ENCODE measurements around the gene ZCCHC4.
A peak's percentile ranks its signal among the peaks of the same experiment; 100 is the strongest.
"Not testable (repeated sequence)": the region's sequence is repeated elsewhere in the genome, so short reads cannot be mapped to it uniquely, and the experiment has no call there.

The ZCCHC4 gene

DNA sequence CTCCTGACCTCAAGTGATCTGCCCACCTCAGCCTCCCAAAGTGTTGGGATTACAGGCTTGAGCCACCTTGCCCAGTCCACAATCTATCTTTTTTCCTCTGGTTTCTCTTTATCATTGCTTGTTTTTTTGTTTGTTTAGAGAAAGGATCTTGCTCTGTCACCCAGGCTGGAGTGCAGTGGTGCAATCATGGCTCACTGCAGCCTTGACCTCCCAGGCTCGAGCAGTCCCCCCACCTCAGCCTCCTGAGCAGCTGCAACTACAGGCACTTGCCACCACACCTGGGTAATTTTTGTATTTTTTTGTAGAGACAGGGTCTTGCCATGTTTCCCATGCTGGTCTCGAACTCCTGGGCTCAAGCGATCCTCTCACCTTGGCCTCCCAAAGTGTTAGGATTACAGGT lies 15.9 kb downstream of the ZCCHC4 start:
- DNase-seq, result not testable (repeated sequence)

DNA sequence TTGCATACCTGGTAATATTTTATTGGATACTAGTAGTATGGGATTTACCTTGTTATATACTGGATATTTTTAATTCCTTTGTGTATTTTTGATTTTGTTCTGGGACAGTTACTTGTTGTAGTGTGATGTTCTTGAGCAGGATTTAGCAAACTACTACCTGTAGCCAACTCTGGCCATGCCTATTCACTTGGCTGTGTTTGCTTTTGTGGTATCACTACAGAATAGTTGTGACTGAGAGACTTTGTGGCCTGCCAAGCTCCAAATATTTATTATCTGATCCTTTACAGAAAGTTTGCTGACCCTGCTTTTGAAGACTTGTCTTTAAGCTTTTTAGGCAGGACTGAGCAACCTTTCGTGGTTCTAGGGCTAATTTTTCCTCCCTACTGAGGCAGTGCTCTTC lies 17.8 kb downstream of the ZCCHC4 start:
- no peak for DNase-seq

DNA sequence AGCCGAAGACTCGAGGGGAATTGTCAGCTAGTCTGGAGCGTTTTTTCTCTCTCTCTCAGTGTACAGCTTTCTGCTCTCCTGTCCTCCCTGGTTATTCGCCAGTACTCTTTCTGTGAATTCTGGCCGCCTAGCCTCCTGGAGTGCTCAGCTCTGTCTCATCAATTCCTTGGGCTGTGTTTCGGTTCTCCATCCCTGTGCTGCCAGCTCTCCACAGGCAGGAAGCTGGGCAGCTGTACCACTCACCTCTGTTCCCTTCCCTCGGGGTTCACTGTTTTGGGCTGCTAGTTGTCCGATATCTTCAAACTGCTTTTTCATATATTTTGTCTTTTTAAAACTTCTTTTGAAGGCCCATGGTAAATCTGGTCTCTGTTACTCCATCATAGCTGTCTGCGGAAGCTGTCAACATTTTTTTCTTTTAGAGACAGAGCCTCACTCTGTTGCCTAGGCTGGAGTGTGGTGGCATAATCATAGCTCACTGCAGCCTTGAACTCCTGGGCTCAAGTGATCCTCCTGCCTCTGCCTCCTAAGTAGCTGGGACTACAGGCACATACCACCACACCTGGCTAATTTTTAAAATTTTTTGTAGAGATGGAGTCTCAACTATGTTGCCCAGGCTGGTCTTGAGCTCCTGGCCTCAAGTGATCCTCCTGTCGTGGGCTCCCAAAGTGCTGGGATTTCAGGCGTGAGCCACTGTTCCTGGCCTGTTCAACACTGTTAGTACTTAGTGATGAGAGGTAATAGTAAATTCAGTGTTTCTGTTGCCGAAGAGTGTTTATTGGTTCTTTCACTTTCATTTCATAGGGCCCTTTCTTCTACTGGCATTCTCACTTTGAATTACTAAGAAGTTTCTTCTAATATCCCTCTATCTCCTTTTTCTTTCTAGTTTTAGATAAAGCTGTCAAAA lies 18.6 kb downstream of the ZCCHC4 start:
- no peak for DNase-seq

DNA sequence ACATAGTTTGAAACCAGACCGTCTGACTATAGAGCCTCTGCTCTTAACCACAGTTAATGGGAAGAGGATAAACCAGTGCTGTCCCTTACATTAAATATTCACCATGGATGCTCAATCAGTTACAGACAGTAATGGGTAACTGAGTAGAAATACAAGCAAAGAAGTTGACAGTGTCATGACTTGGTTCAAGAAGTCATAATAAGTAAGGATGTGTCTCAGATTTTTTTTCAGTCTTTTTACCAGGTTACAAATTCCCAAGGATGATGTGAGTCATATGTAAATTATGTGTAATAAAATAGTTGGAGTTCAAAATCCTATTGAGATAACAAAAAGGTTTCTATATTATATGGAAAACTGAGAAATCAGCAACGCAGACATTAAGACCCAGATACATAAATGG lies 31.1 kb downstream of the ZCCHC4 start:
- no peak for DNase-seq

DNA sequence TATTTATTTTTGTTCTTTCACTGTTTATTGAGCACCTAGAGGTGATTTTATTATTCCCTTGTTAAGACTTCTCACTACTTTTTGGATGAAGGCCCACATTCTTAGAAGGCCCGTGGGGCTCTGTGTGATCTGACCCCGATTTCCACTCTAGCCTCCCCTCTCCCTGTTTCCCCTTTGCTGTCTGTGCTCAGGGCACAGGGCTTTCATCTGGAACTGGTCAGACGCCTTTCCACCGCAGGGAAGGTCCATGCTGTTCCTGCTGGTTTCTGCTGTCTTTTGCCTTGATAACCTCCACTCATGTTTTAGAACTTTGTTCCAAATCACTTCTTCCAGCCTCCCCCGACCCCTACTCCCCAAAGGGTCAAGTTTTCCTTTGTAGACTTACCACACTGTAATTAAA lies 33.2 kb downstream of the ZCCHC4 start:
- no peak for DNase-seq

DNA sequence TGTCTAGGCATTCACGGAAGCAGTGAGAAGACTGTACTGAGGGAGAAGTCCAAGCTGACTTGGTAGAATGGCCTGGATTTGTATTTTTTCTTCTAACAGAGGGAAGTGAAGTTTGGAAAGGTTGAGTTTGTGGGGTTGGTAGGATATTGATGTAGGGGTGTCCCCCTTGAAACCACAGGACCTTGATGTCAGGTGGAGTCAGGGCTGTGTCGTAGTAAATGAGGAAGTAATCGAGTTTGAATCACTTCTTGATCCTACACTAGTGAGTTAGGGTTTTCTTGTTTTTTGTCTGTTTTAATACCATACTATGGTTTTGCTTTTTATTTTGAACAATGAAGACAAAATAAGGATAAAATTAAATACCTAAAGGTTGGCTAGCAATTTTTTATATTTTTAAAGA lies 34.3 kb downstream of the ZCCHC4 start:
- no peak for DNase-seq

DNA sequence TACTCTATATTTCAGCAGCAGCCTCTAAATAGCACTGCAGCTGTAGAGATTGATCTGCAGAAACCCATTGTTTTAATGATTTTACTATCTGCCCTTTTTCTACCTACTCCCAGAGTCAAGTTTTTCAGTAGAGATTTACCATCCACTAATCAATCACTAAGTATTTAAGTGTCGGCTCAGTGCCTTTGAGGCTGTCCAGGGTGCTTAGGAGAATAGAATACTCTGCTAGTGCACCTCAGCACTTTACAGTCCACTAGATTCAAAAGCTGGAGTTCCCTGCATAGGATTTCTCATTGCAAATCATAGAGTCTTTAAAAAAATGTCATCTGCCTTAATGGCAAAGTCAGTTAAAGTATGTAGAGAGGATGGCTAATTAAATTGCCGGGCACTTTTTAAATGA lies 34.9 kb downstream of the ZCCHC4 start:
- DNase-seq, result no peak

DNA sequence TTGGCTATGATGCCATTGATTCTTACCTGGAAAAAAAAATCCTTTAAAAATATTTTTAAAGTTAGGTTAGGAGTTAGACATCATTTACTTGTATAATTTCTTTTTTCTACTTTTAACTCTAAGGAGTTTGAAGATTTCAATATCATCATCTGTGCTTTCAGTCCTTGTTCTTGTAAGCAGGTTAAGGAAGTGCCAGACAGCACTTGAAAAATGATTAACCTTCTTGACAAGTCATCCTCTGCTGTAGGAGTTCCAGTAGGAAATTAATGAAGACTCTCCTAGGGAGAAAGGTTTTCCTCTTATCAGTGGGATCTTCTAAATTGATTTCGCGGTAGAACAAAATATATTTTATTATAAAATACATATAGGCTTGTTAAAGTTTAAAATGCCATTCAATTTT lies 35.4 kb downstream of the ZCCHC4 start:
- no peak for DNase-seq

DNA sequence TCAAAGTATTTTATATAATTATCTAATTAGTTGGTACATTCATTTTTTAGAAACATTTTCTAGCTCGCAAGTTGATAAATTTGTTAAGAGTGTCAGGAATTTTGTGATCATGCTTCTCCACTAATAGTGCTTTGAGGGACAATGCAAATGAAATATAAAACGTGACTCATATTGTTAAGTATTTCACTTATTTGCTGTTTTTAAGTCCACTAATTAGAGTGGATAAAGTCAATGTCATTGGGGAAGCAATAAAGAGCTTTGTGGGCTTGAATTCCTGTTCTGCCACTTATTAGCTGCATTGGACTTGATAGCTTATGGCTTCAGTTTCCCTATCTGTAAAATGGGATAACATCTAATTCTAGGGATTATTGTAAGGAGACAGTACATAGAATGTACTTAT lies 38.0 kb downstream of the ZCCHC4 start:
- DNase-seq, result no peak

DNA sequence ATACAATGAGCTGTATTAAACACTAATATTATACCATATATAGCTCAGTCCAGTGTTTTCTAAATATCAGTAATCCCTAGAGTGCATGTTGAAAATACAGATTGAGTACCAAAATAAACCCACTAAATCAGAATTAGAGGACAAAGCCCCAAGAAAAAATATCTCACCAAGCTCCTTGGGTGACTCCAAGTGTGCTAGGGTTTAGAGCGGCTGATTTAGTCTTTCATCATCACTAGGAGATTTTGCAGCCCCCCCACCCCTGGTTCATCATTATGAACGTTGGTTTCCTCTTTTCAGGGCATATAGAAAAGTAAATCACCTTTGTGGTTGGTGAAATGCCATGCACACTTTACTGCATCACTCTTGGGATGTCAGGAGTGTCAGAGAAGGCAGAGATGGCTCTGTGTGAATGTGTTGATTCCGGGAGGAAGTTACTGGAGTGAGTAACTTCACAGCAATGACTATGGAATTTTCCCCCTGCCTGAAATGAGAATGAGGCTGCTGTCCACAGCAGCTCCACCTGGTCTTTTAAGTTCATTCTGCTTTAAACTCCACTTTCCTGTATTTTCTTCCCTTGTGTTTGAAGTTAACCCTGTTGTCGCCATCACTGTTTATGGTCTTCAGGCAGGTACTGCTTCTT lies 39.3 kb downstream of the ZCCHC4 start:
- no peak for DNase-seq

DNA sequence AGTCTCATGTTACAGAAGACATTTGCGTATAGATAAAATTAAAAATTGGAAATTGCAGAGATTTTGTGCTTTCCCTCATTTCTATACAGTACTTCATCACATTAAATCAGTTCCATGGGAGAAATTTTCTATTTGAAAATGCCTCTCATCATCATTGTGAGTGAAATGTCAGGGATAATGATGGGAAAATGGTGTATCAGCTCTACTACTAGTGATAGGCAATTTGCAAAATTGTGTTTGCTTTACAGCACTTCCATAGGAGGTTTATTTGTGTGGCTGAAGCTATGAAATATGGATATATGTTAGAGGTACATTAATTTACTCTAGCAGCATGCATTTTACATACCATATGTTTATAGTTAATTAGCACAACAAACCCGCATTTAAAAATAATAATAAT lies 43.5 kb downstream of the ZCCHC4 start:
- no peak for DNase-seq

DNA sequence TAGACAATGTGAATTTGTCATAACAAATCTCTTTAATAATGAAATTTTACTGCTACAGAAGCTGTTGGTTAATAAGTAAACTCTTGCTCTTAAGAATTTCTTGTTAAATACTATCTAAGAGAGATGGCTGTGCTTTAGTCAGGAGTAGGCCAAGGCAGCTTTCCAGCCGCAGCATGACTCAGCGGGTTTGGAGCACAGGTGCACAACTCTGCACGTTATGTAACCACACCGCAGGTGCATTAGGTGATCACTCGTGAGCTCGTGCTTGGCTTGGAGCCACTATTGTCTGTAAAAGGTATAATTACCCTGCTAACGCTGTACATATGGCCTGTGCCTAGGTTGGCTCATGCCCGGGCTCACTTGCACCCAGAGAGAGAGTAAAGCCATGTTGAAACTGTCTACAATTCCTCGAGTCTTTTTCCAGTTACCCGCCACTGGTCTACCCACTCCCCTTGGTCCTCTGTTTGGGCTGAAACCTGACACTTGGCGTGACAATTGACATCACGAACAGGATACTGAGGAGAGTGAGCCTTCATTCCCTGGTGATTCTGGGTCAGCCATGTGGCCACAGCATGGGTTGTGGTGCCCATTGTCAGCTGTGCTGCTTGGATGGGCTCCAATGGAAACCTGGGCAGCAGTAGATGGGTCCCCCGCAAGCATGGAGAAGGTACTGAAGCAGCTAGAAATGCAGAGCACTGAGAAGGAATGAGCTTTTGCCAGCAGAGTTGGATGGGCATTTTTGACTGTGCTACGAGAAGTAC lies 46.1 kb downstream of the ZCCHC4 start:
- no peak for DNase-seq

DNA sequence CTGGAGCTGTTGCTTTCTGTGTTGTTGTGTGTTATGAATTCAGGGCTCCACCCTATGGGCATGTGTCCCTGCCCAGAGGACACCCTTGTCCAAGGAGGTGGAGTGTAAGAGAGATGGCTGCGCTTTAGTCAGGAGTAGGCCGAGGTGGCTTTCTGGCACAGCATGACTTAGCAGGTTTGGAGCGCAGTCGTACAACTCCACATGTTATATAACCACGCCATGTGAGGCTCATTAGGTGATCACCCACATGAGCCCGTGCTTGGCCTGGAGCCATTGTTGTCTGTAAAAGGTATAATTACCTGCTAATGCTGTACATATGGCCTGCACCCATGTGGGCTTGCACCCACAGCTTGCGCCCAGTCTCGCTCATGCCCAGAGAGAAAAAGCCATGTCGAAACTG lies 48.7 kb downstream of the ZCCHC4 start:
- DNase-seq, result no peak

DNA sequence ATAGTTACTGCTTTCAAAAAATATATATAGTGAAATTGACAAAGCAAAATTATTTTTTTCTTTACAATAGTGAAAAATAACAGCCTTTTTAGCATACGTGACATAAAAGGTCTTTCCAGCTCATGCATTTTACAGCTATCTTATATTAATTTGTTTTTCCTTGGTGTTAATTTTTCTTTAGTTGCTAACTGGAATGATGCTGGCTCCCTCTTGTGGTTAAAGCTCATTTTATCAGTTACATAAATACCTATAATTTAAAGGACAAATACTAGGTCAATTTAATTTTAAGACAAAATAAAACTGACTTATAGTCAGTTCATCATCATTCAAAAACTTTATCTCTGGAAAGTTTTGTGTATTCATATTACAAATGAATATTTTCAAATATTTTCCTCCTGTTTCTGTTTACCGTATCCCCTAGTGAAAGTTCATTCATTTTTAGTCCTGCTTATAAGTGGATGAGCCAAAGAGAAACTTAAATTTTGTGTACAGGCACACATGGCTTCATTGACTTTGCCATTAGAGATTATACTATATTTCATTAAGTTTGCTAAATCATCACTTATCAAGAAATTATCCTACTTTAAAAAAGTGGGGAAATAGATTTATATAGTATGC lies 54.5 kb downstream of the ZCCHC4 start:
- no peak for DNase-seq

DNA sequence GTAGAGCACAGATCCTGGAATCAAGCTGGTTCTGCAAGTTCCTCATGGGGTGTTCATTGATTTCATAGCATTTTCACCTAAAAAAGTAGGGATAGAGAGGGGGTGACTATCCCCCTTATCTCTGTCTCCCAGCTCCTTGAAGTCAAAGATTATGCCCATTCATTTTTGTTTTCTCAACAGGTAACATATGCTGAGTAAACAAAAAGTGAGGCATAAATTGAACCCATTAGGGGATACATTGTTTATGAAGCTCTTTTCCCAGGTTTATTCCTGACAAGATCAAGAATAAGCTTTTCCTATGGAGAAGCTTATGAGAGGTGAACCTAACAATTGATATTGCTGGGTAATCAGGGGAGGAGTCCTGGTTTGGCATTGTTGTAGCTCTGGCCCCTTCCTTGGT lies 55.3 kb downstream of the ZCCHC4 start:
- no peak for DNase-seq

DNA sequence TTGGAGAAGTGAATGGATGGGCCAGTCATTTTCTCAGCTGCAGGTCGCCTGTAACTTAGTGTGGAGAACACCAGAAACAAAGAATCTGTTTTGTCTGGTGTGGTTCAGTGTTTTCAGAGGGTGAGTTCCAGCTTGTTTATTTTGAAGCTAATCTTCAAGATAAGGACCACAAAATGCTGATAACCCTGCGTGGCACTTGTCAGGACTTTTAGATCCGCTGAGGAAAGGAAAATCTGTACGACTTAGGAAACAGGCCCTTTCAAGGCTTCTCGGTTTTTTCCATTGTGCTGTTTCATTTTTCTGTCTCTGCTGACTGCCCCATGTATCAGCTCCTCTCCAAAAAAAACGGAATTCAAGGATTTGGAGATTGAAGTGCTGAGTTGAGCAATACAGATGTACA lies 55.7 kb downstream of the ZCCHC4 start:
- no peak for DNase-seq

DNA sequence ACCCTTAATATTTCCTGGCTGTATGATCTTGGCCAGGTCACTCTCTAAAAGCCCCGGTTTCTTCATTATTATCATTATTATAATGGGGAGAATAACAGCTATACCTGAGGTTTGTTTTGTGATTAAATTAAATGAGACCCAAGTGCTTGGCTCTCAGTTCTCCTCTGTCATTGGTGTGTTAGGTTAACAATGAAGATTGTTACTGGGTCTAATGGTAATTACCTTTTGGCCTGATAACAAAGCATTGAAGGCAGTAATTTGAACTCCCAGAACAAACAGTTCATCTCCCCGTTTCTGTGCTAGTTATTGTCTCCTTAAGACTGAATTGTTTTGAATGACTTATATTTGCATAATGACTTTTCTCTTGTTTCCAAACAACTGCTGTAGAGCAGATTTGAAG lies 57.7 kb downstream of the ZCCHC4 start:
- no peak for DNase-seq

DNA sequence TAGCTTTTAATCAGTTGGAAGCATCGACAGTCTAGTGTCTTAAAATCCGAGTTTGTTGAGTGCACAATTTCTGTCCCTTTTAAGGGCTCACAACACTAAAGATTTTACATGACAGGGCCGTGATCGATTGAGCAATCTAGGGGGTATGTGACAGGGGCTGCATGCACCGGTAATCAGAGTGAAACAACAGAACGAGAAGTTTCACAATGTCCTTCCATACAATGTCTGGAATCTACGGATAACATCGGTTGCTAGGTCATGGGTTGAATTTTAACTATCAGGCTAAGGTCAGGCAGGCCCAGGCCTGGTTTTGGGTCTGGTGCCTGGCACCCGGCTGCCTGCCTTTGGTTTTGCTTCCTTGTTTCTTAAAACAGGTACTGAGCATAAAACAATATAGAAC lies 60.0 kb downstream of the ZCCHC4 start:
- DNase-seq, result not testable (repeated sequence)

DNA sequence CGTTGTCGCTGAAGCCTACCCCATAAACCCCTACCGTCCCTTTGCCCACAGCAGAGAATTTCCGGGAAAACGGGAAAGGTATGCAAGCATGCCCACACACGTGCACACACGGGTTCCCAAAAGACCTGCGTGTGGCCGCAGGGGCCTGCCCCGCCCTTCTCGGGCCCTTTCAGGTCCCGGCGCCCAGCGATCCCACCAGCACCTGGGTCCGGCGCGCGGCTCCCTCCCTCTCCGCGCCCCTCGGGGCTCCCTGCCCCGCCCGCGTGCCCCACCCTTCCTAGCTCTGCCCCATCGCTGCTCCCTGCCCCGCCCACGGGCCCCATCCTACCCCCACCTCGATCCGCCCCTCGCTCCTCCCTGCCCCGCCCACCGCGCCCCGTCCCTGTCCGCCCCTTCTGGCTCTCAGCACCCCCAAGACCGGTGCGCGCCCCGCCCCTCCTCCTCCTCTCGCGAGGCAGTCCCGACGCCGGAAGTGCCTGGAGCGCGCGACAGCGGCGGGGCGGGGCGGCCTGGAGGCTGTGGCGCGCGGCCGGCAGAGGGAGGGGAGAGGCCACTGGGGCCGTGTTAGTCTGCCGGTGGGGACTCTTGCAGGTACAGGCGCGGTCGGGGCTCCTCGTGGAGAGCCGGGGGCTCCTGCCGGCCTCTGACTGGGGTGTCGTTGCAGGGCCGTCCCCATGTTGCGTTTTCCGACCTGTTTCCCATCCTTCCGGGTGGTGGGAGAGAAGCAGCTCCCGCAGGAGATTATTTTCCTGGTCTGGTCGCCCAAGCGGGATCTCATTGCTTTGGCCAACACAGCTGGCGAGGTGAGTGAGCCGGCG lies 64.4 kb downstream of the ZCCHC4 start, which contains the start of gene ANAPC4:
Gene ANAPC4, plus strand, starts transcription at position 510 of the 818 bp plus-strand sequence. Its CDS starts 165 bp downstream, at position 675.
- DNase-seq, result peak; percentile 96

DNA sequence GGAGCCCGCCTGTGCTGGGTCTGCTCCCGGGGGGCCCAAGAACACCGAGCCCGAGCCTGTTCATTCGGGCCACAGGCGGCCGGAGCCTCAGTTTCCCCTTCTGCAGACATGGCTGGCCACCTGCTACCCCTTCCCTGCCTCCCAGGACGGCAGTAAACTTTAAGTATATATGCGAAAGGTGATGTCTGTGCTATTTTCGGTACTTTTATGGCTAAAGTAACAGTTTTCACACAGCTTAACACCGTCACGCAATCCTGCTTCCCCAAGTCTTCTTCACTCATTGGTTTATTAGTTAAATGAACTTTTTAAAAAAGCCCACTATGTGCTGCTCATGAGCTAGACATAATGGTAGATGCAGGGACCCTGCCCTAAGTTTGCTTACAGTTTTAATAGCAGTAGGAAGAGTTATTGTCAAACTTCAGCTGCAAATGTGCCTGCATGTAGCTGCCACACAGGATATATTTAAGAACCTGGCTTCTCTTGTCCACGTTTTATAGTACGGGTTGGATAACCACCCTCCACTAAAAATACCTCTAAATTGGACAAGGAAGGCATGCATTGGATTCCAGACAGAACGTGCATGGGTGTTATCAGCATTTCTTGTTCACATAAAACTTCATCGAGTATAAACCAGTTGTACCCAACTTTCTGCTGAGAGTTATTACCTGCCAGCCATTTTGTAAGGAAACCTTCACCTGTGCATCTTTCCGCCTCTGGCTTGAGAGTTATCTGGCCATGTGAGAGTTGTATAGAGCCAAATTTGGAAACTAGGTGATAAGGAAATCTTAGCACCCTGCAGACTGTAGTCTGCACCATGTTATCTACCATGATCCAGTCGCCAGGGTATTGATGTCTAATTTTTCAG lies 65.2 kb downstream of the ZCCHC4 start:
- DNase-seq, result no peak

DNA sequence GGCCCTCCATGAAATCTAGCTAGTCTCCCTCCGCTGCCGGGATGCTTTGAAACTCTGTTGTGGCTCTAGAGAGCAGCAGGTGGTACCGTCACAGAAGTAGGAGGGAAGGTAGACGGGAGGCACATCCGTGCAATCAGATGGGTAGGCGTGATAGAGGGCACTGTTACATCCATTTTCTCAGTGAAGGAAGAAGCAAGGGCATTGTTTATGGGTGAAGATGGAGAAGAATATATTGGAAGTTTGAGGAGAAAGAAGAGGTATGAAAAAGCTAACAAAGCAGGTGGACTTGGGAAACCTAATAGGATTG lies 65.8 kb downstream of the ZCCHC4 start:
- DNase-seq, result no peak

DNA sequence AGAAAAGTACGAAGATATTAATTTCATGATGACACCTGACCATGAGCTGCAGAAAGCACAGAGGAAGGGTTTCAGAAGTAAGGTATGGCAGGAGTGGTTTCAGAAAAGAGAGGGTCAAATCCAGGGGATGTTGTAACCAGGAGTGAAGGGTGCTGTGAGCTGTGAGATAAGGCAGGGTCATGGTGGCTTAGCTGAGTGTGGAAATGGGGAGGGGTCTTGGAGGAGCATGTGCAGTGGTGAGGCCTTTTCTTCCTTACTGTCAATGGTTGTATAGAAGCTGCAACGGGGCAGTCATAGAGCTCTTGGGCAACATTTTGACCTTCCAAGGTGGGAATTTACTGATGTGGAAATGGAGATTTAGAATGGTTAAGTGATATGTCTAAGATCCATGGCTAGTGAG lies 67.0 kb downstream of the ZCCHC4 start:
- DNase-seq, result no peak
